ENCODE results near the gene AFF3. TPM values are rescaled to one million over a fixed set of nuclear protein-coding genes. Genes with fewer than 3 reads are reported as not detected.
"Not testable (repeated sequence)": the region's sequence is repeated elsewhere in the genome, so short reads cannot be mapped to it uniquely, and the experiment has no call there.

AFF3 gene
- total and polyA plus RNA-seq, 2 of the 8 experiments (the other 6 are each of a cell fraction or from before 2014, with no cell fraction given), result 0.27 to 3.0 TPM

GRCh38 chr2:100108648-100109020, 33.8 kb downstream of the AFF3 start:
- H2BK5ac ChIP-seq (ENCODE audit: low read depth, low read length); H2BK120ac ChIP-seq (replicated peaks; ENCODE audit: low read depth, low read length); POLR2A ChIA-PET (ENCODE audit: partially characterized antibody); H4K8ac ChIP-seq (ENCODE audit: extremely low read depth, insufficient read depth, low read length); H3K9ac ChIP-seq (replicated peaks in 1 of 4; ENCODE audit: extremely low read depth in 1 of 4, low read depth in 3 of 4, low read length in 3 of 4); H3K18ac ChIP-seq (ENCODE audit: extremely low read depth, low read length); H2AK5ac ChIP-seq (ENCODE audit: low read depth, low read length); H3K9me3 ChIP-seq (ENCODE audit: insufficient read depth in 2 of 2, low read depth in 1 of 2, low read length in 1 of 2); H2BK12ac ChIP-seq (ENCODE audit: low read depth, low read length); H3K4me1 ChIP-seq (replicated peaks in 1 of 4; ENCODE audit: control insufficient read depth in 3 of 4, insufficient read depth in 4 of 4, low read length in 3 of 4); H4K5ac ChIP-seq (ENCODE audit: insufficient read length, low read depth, low read length); H3K14ac ChIP-seq (ENCODE audit: insufficient read length); H3K79me1 ChIP-seq (ENCODE audit: low read depth, low read length); H3K23ac ChIP-seq (ENCODE audit: insufficient read length); H3K27ac ChIP-seq (ENCODE audit: low read depth, low read length); H2BK15ac ChIP-seq (ENCODE audit: low read length); FAIRE-seq; H3K36me3 ChIP-seq (ENCODE audit: control insufficient read depth in 2 of 4, insufficient read depth in 4 of 4, low read length in 3 of 4); H3K4ac ChIP-seq (replicated peaks; ENCODE audit: insufficient read length, low read depth, low read length); H4K91ac ChIP-seq (replicated peaks; ENCODE audit: insufficient read length, low read length); DNase-seq (ENCODE audit: low read depth in 1 of 2, low spot score in 2 of 2); H4K20me1 ChIP-seq (replicated peaks in 1 of 2; ENCODE audit: control insufficient read depth in 1 of 2, insufficient read depth in 2 of 2, low read length in 2 of 2); H3K23me2 ChIP-seq (ENCODE audit: low read depth, low read length); H2AFZ ChIP-seq (ENCODE audit: low read length); H3K4me3 ChIP-seq (ENCODE audit: extremely low read depth in 1 of 4, insufficient read depth in 2 of 4, low read depth in 3 of 4, low read length in 4 of 4); CTCF ChIA-PET (ENCODE audit: partially characterized antibody); H3K56ac ChIP-seq (replicated peaks; ENCODE audit: insufficient read length, low read depth, low read length); H3K4me2 ChIP-seq (ENCODE audit: insufficient read depth in 1 of 2, low read depth in 2 of 2, low read length in 2 of 2); H2BK20ac ChIP-seq (ENCODE audit: low read length); H3K79me2 ChIP-seq (ENCODE audit: control insufficient read depth in 1 of 2, insufficient read depth in 2 of 2, low read length in 2 of 2): not testable (repeated sequence)
- H3K27me3 ChIP-seq (replicated peaks in 1 of 4; ENCODE audit: control insufficient read depth in 3 of 4, extremely low read depth in 1 of 4, insufficient read depth in 3 of 4, low read length in 3 of 4), result peaks cover 35 to 82% (median 70%) of the 10 kb centered on the region in 4 experiments
- WGBS, 2 experiments (ENCODE audit: extremely low coverage in 1 of 2, insufficient coverage in 1 of 2, insufficient read length in 1 of 2, insufficient replicate concordance in 2 of 2, low coverage in 1 of 2, low lambda C conversion rate in 2 of 2, missing lambda C conversion rate in 1 of 2), result 93% methylated on average over 2 of the region's 3 CpGs; no CpG with 5 or more reads in 1 of the 2 experiments
